Fibroblast of villous mesenchyme (primary cell): Measurements from ENCODE around the gene PTTG1IP2. TPM values are rescaled to one million over a fixed set of nuclear protein-coding genes. Genes with fewer than 3 reads are reported as not detected.

Experiments
- DNase-seq: peaks from one replicate; pipeline ENCODE4 v3.0.0-alpha.2; 2010; ENCODE audit warnings: low read depth
- H3K4me3 ChIP-seq: 2 replicates; pipeline ENCODE4 v1.5.1; 2011; ENCODE audit warnings: low read depth, mild to moderate bottlenecking, low read length
- total RNA-seq: library from RNA; depleted of rRNA; stranded (reverse); fragments of >200 nt; gene quantifications from 2 replicates; pipeline ENCODE4 v1.2.3, GENCODE V29; 2012
- TF ChIP-seq, protein P1 (sequence below): IDR thresholded peaks from 2 replicates; pipeline ENCODE4 v1.5.1; 2012; ENCODE audit warnings: low read depth, mild to moderate bottlenecking, low read length; ENCODE audit not compliant: insufficient read depth

The PTTG1IP2 gene
- total RNA-seq, 1 donor: not detected

DNA sequence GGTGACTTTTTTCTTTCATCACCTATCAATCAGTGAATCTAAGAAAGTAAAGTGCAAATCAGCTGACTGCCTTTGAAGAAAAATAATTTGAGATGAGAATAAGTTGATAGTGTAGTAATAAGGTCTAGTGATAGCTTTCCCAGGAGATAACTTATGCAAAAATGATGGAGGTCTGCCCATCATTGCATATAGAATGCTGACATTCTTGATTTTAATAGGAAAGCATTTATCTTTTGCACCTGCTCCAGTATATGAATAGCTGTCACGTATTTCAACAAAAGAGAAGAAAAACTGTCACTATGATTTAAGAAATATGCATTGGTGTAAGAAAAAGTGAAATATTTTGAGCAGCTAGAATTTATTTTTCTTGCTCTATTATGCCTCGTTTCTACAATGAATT is 46.8 kb downstream of the PTTG1IP2 start:
- DNase-seq: no peak
- TF ChIP-seq, protein P1, sequence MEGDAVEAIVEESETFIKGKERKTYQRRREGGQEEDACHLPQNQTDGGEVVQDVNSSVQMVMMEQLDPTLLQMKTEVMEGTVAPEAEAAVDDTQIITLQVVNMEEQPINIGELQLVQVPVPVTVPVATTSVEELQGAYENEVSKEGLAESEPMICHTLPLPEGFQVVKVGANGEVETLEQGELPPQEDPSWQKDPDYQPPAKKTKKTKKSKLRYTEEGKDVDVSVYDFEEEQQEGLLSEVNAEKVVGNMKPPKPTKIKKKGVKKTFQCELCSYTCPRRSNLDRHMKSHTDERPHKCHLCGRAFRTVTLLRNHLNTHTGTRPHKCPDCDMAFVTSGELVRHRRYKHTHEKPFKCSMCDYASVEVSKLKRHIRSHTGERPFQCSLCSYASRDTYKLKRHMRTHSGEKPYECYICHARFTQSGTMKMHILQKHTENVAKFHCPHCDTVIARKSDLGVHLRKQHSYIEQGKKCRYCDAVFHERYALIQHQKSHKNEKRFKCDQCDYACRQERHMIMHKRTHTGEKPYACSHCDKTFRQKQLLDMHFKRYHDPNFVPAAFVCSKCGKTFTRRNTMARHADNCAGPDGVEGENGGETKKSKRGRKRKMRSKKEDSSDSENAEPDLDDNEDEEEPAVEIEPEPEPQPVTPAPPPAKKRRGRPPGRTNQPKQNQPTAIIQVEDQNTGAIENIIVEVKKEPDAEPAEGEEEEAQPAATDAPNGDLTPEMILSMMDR: no peak
- no peak overlapping the region for H3K4me3 ChIP-seq

- peak; percentile 46 for DNase-seq
- H3K4me3 ChIP-seq: no peak overlapping the region
- TF ChIP-seq, protein P1: no peak
Observed at GRCh38 chr7:90518630-90519029, 49.2 kb downstream of the PTTG1IP2 start.

- H3K4me3 ChIP-seq: no peak overlapping the region
- DNase-seq: peak; percentile 12
- TF ChIP-seq, protein P1: peak; percentile 41
Observed at GRCh38 chr7:90520484-90520883, 51.0 kb downstream of the PTTG1IP2 start.

- H3K4me3 ChIP-seq: no peak overlapping the region
- TF ChIP-seq, protein P1: no peak
- peak; percentile 13 for DNase-seq
Observed at GRCh38 chr7:90530263-90530662, 60.8 kb downstream of the PTTG1IP2 start.

DNA sequence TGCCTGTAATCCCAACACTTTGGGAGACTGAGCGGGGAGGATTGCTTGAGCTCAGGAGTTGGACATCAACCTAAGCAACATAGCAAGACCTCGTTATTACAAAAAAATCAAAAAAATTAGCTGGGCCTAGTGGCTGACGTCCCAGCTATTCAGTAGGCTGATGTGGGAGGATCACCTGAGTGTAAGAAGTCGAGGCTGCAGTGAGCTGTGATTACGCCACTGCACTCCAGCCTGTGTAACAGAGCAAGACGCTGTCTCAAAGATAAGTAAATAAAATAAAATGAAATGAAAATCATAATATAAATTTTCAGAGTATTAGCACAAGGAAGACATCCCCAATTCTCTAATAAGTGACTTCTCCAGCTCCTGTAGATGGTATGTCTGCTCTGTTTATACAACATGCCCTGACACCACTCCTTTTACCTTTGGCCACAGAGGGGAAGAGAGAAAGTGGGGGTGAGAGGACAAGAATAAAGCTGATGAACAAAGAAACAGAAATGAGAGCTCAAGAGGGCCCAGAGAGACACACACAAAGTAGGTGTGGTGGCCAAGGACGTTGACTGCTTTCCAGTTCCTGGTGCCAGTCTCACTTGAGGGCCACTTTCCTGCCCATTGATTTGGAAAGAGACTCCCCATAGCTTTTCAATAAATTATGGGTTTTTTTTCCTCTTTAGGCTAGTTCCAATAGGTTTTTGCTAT is 62.9 kb downstream of the PTTG1IP2 start:
- TF ChIP-seq, protein P1: no peak
- H3K4me3 ChIP-seq: no peak overlapping the region
- DNase-seq: no peak

GRCh38 chr7:90536449-90536848 is 67.0 kb downstream of the PTTG1IP2 start:
- TF ChIP-seq, protein P1: no peak

DNA sequence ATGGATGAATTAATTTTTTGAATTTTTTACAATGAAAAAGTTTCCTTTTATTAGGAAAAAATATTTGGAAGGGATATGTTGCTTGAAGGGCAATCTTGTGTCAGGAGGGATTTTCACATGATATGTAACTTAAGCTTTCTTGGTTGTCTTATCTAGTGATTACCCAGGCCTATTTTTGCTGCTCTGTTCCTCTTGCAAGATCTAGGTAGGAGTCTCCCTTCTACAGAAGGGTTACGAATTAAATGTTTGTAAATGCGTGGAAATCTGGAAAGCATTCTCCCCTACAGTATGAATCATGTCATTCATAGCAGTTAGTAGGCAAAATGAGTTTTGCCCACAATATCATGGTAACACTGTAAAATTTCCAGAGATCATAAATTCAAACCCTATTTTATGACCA is 69.0 kb downstream of the PTTG1IP2 start:
- TF ChIP-seq, protein P1: no peak
- no peak for DNase-seq
- H3K4me3 ChIP-seq: no peak overlapping the region

More at GRCh38 chr7:90536449-90536848, 67.0 kb downstream of the PTTG1IP2 start:
- no peak for DNase-seq
- H3K4me3 ChIP-seq: no peak overlapping the region
